OCI-M1 (cell line): Measurements from ENCODE around the gene PCDHA1.
"Not testable (repeated sequence)": the region's sequence is repeated elsewhere in the genome, so short reads cannot be mapped to it uniquely, and the experiment has no call there.

Experiments used
- DNase-seq: peaks from one replicate; lab custom pipeline; 2025; lab: John Stamatoyannopoulos, UW

PCDHA1 gene

DNA sequence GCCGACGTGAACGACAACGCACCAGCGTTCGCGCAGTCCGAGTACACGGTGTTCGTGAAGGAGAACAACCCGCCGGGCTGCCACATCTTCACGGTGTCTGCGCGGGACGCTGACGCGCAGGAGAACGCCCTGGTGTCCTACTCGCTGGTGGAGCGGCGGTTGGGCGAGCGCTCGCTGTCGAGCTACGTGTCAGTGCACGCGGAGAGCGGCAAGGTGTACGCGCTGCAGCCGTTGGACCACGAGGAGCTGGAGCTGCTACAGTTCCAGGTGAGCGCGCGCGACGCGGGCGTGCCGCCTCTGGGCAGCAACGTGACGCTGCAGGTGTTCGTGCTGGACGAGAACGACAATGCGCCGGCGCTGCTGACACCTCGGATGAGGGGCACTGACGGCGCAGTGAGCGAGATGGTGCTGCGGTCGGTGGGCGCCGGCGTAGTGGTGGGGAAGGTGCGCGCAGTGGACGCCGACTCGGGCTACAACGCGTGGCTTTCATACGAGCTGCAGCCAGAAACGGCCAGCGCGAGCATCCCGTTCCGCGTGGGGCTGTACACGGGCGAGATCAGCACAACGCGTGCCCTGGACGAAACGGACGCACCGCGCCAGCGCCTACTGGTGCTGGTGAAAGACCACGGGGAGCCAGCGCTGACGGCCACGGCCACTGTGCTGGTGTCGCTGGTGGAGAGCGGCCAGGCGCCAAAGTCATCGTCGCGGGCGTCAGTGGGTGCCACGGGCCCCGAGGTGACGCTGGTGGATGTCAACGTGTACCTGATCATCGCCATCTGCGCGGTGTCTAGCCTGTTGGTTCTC is 64.1 kb downstream of the PCDHA1 start:
- not testable (repeated sequence) for DNase-seq

DNA sequence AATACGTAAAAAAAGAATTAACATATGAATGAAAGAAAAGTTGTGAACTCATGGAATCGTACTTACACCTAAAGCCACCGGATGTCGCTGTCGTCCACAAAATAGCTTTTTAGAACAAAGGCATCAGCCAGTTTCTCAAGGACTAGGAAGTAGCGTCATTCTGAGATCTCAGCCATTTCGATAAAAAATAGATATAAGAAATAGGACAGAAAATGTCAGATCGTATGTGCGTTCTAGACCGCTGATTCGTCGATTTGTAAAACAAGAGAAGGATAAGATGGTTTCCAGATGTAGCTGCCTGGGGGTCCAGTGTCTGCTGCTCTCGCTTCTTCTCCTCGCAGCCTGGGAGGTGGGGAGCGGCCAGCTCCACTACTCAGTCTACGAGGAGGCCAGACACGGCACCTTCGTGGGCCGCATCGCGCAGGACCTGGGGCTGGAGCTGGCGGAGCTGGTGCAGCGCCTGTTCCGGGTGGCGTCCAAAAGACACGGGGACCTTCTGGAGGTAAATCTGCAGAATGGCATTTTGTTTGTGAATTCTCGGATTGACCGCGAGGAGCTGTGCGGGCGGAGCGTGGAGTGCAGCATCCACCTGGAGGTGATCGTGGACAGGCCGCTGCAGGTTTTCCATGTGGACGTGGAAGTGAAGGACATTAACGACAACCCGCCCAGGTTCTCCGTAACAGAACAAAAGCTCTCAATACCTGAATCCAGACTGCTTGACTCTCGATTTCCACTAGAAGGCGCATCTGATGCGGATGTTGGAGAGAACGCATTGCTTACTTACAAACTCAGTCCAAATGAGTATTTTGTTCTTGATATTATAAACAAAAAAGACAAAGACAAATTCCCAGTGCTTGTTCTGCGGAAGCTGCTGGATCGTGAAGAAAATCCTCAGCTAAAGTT is 70.1 kb downstream of the PCDHA1 start, which contains the start of gene PCDHA10:
Gene PCDHA10 (plus strand): TSS at position 126 of the 903 bp plus-strand sequence. CDS start 152 bp downstream, at position 278.
- DNase-seq: peak; percentile 57

DNA sequence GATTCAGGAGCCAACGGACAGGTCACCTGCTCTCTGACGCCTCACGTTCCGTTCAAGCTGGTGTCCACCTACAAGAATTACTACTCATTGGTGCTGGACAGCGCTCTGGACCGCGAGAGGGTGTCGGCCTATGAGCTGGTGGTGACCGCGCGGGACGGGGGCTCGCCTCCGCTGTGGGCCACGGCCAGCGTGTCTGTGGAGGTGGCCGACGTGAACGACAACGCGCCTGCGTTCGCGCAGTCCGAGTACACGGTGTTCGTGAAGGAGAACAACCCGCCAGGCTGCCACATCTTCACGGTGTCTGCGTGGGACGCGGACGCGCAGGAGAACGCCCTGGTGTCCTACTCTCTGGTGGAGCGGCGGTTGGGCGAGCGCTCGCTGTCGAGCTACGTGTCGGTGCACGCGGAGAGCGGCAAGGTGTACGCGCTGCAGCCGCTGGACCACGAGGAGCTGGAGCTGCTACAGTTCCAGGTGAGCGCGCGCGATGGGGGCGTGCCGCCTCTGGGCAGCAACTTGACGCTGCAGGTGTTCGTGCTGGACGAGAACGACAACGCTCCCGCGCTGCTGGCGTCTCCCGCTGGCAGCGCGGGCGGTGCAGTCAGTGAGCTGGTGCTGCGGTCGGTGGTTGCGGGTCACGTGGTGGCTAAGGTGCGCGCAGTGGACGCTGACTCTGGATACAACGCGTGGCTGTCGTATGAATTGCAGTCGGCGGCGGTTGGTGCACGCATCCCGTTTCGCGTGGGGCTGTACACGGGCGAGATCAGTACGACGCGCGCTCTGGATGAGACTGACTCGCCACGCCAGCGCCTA is 71.4 kb downstream of the PCDHA1 start:
- DNase-seq: no peak

DNA sequence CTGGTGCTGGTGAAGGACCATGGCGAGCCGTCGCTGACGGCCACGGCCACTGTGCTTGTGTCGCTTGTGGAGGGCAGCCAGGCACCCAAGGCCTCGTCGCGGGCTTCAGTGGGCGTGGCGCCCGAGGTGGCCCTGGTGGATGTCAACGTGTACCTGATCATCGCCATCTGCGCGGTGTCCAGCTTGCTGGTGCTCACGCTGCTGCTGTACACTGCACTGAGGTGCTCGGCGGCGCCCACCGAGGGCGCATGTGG is 72.0 kb downstream of the PCDHA1 start:
- no peak for DNase-seq

DNA sequence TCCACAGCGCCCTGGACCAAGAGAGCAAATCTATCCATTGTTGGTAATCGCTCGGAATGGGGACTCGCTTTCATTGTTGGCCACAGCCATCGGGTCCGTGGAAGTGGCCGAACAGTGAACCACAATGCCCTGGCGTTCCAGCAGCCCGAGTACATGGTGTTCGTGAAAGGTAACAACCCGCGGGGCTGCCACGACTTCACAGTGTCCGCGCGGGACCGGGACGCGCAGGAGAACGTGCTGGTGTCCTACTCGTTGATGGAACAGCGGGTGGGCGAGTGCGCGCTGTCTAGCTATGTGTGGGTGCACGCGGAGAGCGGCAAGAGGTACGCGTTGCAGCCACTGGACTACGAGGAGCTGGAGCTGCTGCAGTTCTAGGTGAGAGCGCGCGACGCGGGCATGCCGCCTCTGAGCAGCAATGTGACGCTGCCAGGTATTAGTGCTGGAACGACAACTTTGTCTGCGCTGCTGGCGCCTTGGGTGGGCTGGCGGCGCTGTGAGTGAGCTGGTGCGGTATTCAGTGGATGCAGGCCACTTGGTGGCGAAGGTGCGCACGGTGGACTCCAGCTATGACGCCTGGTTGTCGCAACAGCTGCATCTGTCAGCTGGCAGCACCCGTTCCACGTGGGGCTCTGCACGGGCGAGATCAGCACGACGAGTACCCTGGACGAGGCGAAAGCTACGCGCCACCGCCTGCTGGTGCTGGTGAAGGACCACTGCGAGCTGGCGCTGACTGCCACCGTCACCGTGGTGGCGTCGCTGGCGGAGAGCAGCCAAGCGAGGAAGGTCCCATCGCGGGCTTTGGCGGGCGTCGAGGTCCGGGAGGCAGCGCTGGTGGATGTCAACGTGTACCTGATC is 76.7 kb downstream of the PCDHA1 start:
- DNase-seq: no peak

DNA sequence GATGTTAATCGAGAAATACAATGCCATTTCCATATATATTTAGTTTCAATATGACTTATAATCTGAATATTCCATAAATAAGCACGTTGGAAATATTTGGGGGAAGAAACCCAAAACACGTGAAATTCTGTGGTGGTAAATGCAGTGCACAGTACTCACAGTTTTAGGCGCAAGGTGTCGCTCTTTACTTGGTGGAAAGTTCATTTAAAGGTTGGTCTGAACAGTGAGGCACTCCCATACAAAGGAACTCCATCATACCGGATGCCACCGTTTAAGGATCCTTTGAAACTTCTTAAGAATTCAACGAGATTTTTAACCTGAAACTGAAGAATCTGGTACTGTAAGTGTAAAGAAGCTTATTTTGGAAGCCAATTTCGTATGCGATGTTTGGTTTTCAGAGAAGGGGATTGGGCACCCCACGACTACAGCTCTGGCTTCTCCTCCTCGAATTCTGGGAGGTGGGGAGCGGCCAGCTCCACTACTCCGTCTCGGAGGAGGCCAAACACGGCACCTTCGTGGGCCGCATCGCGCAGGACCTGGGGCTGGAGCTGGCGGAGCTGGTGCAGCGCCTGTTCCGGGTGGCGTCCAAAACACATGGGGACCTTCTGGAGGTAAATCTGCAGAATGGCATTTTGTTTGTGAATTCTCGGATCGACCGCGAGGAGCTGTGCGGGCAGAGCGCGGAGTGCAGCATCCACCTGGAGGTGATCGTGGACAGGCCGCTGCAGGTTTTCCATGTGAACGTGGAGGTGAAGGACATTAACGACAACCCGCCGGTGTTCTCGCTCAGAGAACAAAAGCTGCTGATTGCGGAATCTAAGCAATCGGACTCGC is 83.0 kb downstream of the PCDHA1 start, which contains the start of gene PCDHA11:
Gene PCDHA11 (plus strand): TSS at position 237 of the 834 bp plus-strand sequence. CDS start 147 bp downstream, at position 384.
- DNase-seq: peak; percentile 14

DNA sequence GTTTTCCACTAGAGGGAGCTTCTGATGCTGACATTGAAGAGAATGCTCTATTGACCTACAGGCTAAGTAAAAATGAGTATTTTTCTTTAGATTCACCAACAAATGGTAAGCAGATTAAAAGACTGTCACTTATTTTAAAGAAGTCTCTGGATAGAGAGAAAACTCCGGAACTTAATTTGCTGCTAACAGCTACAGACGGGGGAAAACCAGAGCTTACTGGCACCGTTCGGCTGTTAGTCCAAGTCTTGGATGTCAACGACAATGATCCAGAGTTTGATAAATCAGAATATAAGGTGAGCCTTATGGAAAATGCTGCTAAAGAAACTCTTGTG is 83.6 kb downstream of the PCDHA1 start:
- no peak for DNase-seq

DNA sequence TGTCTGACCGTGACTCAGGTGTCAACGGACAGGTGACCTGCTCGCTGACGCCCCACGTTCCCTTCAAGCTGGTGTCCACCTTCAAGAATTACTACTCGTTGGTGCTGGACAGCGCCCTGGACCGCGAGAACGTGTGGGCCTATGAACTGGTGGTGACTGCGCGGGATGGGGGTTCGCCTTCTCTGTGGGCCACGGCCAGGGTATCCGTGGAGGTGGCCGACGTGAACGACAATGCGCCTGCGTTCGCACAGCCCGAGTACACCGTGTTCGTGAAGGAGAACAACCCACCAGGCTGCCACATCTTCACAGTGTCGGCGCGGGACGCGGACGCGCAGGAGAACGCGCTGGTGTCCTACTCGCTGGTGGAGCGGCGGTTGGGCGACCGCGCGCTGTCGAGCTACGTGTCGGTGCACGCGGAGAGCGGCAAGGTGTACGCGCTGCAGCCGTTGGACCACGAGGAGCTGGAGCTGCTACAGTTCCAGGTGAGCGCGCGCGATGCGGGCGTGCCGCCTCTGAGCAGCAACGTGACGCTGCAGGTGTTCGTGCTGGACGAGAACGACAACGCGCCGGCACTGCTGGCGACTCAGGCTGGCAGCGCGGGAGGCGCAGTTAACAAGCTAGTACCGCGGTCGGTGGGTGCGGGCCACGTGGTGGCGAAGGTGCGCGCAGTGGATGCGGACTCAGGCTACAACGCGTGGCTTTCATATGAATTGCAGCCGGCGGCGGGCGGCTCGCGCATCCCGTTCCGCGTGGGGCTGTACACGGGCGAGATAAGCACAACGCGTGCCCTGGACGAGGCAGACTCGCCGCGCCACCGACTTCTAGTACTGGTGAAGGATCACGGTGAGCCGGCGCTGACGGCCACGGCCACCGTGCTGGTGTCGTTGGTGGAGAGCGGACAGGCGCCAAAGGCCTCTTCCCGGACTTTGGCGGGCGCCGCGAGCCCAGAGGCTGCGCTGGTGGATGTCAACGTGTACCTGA is 84.6 kb downstream of the PCDHA1 start:
- DNase-seq: no peak

DNA sequence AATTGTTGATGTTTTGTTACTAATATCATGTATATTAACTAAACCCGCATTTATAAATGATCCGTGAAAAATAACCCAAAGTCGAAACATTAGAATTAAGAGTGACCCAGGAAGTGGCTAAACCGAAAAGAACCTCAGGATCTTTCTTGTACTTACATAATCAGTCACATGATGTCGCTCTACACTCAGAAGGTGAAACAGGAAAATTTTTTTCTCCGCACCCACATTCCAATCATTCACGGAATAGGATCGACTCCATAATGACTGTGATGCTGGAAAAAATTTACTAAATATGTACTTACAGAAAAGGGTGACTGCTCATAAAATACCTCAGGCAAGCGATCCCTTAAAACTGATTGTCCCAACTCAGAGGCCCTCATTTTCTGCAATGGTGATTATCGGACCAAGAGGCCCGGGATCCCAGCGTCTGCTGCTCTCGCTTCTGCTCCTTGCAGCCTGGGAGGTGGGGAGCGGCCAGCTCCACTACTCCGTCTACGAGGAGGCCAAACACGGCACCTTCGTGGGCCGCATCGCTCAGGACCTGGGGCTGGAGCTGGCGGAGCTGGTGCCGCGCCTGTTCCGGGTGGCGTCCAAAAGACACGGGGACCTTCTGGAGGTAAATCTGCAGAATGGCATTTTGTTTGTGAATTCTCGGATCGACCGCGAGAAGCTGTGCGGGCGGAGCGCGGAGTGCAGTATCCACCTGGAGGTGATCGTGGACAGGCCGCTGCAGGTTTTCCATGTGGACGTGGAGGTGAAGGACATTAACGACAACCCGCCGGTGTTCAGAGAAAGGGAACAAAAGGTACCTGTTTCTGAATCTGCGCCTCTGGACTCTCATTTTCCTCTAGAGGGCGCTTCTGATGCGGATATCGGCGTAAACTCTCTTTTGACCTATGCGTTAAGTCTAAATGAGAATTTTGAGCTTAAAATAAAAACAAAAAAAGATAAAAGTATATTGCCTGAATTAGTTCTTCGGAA is 89.4 kb downstream of the PCDHA1 start, which contains the start of gene PCDHA12:
Gene PCDHA12 (plus strand): TSS at position 224 of the 981 bp plus-strand sequence. CDS start 165 bp downstream, at position 389.
- no peak for DNase-seq

DNA sequence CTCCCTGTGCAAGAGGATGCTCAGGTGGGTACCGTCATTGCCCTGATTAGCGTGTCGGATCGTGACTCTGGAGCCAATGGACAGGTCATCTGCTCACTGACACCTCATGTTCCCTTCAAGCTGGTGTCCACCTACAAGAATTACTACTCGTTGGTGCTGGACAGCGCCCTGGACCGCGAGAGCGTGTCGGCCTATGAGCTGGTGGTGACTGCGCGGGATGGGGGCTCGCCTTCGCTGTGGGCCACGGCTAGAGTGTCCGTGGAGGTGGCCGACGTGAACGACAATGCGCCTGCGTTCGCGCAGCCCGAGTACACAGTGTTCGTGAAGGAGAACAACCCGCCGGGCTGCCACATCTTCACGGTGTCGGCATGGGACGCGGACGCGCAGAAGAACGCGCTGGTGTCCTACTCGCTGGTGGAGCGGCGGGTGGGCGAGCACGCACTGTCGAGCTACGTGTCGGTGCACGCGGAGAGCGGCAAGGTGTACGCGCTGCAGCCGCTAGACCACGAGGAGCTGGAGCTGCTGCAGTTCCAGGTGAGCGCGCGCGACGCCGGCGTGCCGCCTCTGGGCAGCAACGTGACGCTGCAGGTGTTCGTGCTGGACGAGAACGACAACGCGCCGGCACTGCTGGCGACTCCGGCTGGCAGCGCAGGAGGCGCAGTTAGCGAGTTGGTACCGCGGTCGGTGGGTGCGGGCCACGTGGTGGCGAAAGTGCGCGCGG is 90.8 kb downstream of the PCDHA1 start:
- not testable (repeated sequence) for DNase-seq

DNA sequence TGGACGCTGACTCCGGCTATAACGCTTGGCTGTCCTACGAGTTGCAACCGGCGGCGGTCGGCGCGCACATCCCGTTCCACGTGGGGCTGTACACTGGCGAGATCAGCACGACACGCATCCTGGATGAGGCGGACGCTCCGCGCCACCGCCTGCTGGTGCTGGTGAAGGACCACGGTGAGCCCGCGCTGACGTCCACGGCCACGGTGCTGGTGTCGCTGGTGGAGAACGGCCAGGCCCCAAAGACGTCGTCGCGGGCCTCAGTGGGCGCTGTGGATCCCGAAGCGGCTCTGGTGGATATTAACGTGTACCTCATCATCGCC is 91.3 kb downstream of the PCDHA1 start:
- no peak for DNase-seq

DNA sequence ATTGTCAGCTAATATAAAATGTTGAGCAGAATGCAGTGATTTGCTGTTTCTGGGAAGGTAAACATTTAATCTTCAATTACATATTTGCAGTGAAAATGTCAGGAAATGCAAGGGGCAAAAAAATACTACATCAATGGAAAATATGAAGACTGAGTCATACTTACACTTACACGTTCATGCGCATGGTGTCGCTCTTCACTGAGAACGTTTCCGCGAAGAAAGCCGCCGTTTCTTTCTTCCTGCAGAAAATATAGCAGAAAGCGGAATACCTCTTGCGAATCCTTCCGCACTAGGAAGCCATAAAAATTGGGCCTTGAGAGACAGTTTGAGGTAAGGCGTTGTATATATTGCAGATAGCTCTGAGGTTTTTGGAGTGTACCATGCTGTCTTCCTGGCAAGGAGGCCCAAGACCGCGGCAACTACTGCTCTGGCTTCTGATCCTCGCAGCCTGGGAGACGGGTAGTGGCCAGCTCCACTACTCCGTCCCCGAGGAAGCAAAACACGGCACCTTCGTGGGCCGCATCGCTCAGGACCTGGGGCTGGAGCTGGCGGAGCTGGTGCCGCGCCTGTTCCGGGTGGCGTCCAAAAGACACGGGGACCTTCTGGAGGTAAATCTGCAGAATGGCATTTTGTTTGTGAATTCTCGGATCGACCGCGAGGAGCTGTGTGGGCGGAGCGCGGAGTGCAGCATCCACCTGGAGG is 96.1 kb downstream of the PCDHA1 start, which contains the start of gene PCDHA13:
Gene PCDHA13 (plus strand): TSS at position 236 of the 702 bp plus-strand sequence. CDS start 145 bp downstream, at position 381.
- no peak for DNase-seq

DNA sequence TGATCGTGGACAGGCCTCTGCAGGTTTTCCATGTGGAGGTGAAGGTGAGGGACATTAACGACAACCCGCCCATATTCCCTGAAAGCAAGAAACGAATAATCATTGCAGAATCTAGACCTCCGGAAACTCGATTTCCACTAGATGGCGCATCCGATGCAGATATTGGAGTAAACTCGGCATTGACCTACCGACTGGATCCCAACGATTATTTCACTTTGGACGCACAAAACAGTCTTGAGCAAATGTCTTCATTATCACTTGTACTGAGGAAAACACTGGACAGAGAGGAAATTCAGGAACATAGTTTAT is 96.6 kb downstream of the PCDHA1 start:
- DNase-seq: no peak

DNA sequence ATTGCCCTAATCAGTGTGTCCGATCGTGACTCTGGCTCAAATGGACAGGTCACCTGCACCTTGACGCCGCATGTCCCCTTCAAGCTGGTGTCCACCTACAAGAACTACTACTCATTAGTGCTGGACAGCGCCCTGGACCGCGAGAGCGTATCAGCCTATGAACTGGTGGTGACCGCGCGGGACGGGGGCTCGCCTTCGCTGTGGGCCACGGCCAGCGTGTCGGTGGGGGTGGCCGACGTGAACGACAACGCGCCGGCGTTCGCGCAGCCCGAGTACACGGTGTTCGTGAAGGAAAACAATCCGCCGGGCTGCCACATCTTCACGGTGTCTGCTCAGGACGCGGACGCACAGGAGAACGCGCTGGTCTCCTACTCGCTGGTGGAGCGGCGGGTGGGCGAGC is 97.4 kb downstream of the PCDHA1 start:
- no peak for DNase-seq

DNA sequence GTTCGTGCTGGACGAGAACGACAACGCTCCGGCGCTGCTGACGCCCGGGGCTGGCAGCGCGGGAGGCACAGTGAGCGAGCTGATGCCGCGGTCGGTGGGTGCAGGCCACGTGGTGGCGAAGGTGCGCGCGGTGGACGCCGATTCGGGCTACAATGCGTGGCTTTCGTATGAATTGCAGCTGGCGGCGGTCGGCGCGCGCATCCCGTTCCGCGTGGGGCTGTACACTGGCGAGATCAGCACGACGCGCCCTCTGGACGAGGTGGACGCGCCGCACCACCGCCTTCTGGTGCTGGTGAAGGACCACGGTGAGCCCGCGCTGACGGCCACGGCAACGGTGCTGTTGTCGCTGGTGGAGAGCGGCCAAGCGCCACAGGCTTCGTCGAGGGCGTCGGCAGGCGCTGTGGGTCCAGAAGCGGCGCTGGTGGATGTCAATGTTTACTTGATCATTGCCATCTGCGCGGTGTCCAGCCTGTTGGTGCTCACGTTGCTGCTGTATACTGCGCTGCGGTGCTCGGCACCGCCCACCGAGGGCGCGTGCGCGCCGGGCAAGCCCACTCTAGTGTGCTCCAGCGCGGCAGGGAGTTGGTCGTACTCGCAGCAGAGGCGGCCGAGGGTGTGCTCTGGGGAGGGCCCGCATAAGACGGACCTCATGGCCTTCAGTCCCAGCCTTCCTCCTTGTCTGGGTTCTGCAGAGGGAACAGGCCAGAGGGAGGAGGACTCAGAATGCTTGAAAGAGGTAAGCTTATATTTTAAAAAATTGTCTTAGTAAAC is 98.2 kb downstream of the PCDHA1 start:
- DNase-seq: no peak

DNA sequence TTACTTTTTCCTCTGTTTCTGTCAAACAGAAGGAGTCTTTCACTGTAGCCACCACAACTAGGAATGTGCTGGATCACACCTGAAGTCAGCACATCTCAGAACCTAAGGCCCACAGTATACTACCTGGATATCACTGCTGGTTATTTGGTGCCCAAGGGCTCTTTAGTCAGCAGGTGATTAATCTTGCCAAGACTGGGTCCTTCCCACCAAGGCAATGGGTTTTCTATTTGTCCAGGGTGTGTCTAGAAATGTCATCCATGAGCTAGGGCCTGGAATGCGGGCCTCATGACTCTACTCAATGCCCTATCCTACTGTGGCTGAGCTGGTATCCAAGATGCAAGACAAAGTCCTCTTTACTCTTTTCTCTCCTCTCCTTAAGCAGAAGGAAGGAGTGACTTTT is 130.4 kb downstream of the PCDHA1 start:
- no peak for DNase-seq
